Measurements from ENCODE around the gene ZNF296. TPM values are rescaled to one million over a fixed set of nuclear protein-coding genes. Genes with fewer than 3 reads are reported as not detected.

The ZNF296 gene
- polyA plus RNA-seq, 1 donor: 1.0 TPM

Other genes starting within 250 kb of the ZNF296 start
- gene NECTIN2, start 230.2 kb downstream of the ZNF296 start, polyA plus RNA-seq (ENCODE audit: insufficient read length): 55.4 TPM
- 31.1 TPM for gene TOMM40, start 185.2 kb downstream of the ZNF296 start, polyA plus RNA-seq (ENCODE audit: insufficient read length)
- gene APOE, start 170.7 kb downstream of the ZNF296 start, polyA plus RNA-seq (ENCODE audit: insufficient read length): 98.9 TPM
- gene APOC1, start 161.9 kb downstream of the ZNF296 start, polyA plus RNA-seq (ENCODE audit: insufficient read length): 25.3 TPM
- not detected for gene APOC4, start 134.2 kb downstream of the ZNF296 start, polyA plus RNA-seq (ENCODE audit: insufficient read length)
- 0.79 TPM for gene APOC2, start 130.4 kb downstream of the ZNF296 start, polyA plus RNA-seq (ENCODE audit: insufficient read length)
- 67.1 TPM for gene CLPTM1, start 121.1 kb downstream of the ZNF296 start, polyA plus RNA-seq (ENCODE audit: insufficient read length)
- 5.5 TPM for gene RELB, start 75.0 kb downstream of the ZNF296 start, polyA plus RNA-seq (ENCODE audit: insufficient read length)
- 53.1 TPM for gene CLASRP, start 37.4 kb downstream of the ZNF296 start, polyA plus RNA-seq (ENCODE audit: insufficient read length)
- gene GEMIN7, start 2.8 kb upstream of the ZNF296 start, polyA plus RNA-seq (ENCODE audit: insufficient read length): 22.6 TPM
- 24.8 TPM for gene PPP1R37, start 16.7 kb upstream of the ZNF296 start, polyA plus RNA-seq (ENCODE audit: insufficient read length)
- 0.21 TPM for gene NKPD1, start 84.5 kb upstream of the ZNF296 start, polyA plus RNA-seq (ENCODE audit: insufficient read length)
- 24.0 TPM for gene TRAPPC6A, start 101.8 kb upstream of the ZNF296 start, polyA plus RNA-seq (ENCODE audit: insufficient read length)
- 7.6 TPM for gene BLOC1S3, start 102.3 kb upstream of the ZNF296 start, polyA plus RNA-seq (ENCODE audit: insufficient read length)
- gene EXOC3L2, start 168.9 kb upstream of the ZNF296 start, polyA plus RNA-seq (ENCODE audit: insufficient read length): 3.0 TPM
- 39.1 TPM for gene MARK4, start 174.8 kb upstream of the ZNF296 start, polyA plus RNA-seq (ENCODE audit: insufficient read length)
- 4,137 TPM for gene CKM, start 246.4 kb upstream of the ZNF296 start, polyA plus RNA-seq (ENCODE audit: insufficient read length)